Jurkat, Clone E6-1 (cell line): ENCODE measurements around the gene CYB5D1.

Source experiments
- DNase-seq: peaks from one replicate; pipeline ENCODE4 v3.0.0-alpha.2; 2011; ENCODE audit warnings: low read depth, low spot score
- H3K4me3 ChIP-seq: 2 replicates; pipeline ENCODE4 v1.5.1; 2011; ENCODE audit warnings: mild to moderate bottlenecking, low read length, control low read depth, moderate library complexity

The CYB5D1 gene

GRCh38 chr17:7897090-7897489, 39.3 kb downstream of the CYB5D1 start:
- no peak overlapping the region for H3K4me3 ChIP-seq
- no peak for DNase-seq

GRCh38 chr17:7897773-7898172, 40.0 kb downstream of the CYB5D1 start:
- DNase-seq, result no peak
- H3K4me3 ChIP-seq, result no peak overlapping the region

GRCh38 chr17:7903154-7904103, 45.6 kb downstream of the CYB5D1 start:
- DNase-seq, result no peak
- H3K4me3 ChIP-seq, result no peak overlapping the region

GRCh38 chr17:7909089-7909488, 51.3 kb downstream of the CYB5D1 start:
- H3K4me3 ChIP-seq, result no peak overlapping the region
- DNase-seq, result no peak

GRCh38 chr17:7910281-7910680, 52.5 kb downstream of the CYB5D1 start:
- no peak overlapping the region for H3K4me3 ChIP-seq
- no peak for DNase-seq

GRCh38 chr17:7910711-7911110, 52.9 kb downstream of the CYB5D1 start:
- DNase-seq, result no peak
- no peak overlapping the region for H3K4me3 ChIP-seq

GRCh38 chr17:7911116-7911515, 53.3 kb downstream of the CYB5D1 start:
- no peak overlapping the region for H3K4me3 ChIP-seq
- DNase-seq, result no peak
